OCI-LY1 (cell line): Measurements from ENCODE around the gene IFT27.

Experiments
- H2AFZ ChIP-seq: fragments of 200-600 bp; sonication (generic), shearing (Covaris generic); 2 replicates; pipeline ENCODE4 v1.6.0; 2014; ENCODE audit warnings: antibody characterized with exemption, mild to moderate bottlenecking, low read length
- H3F3A ChIP-seq: fragments of 200-600 bp; sonication (generic), shearing (Covaris generic); 2 replicates; pipeline ENCODE4 v1.6.0; 2014; ENCODE audit warnings: mild to moderate bottlenecking, antibody characterized with exemption, low read length, moderate library complexity; ENCODE audit not compliant: insufficient read depth
- H3K27ac ChIP-seq: fragments of 200-600 bp; sonication (generic); 2 replicates; pipeline ENCODE4 v1.5.1; 2014; ENCODE audit warnings: low read length, mixed run types, mild to moderate bottlenecking, low read depth; ENCODE audit not compliant: poor library complexity, severe bottlenecking
- H3K27me3 ChIP-seq: fragments of 200-600 bp; sonication (generic); 2 replicates; pipeline ENCODE4 v1.6.0; 2014; ENCODE audit warnings: antibody characterized with exemption, mild to moderate bottlenecking, low read length, moderate library complexity; ENCODE audit not compliant: insufficient read depth
- H3K36me3 ChIP-seq: fragments of 200-600 bp; sonication (generic); 2 replicates; pipeline ENCODE4 v1.6.1; 2014; ENCODE audit warnings: mild to moderate bottlenecking, antibody characterized with exemption, low read length, moderate library complexity, mixed read lengths; ENCODE audit not compliant: insufficient read depth
- H3K4me1 ChIP-seq: fragments of 200-600 bp; sonication (generic); 2 replicates; pipeline ENCODE4 v1.5.1; 2014; ENCODE audit warnings: mild to moderate bottlenecking, low read length, moderate library complexity; ENCODE audit not compliant: insufficient read depth, severe bottlenecking
- H3K4me2 ChIP-seq: fragments of 200-600 bp; sonication (generic), shearing (Covaris generic); 2 replicates; pipeline ENCODE4 v1.6.1; 2014; ENCODE audit warnings: low read length
- H3K4me3 ChIP-seq: fragments of 200-600 bp; sonication (generic); 2 replicates; pipeline ENCODE4 v1.5.1; 2014; ENCODE audit warnings: low read length, low read depth, mild to moderate bottlenecking, mixed read lengths; ENCODE audit not compliant: poor library complexity, severe bottlenecking
- H3K79me2 ChIP-seq: fragments of 200-600 bp; shearing (Covaris generic); 2 replicates; pipeline ENCODE4 v1.6.1; 2016; ENCODE audit warnings: mixed run types, low read length, mixed read lengths; ENCODE audit not compliant: insufficient read depth
- H3K9ac ChIP-seq: fragments of 200-600 bp; sonication (generic), shearing (Covaris generic); 2 replicates; pipeline ENCODE4 v1.6.1; 2014; ENCODE audit warnings: mild to moderate bottlenecking, low read length, mixed read lengths
- H3K9me2 ChIP-seq: fragments of 200-600 bp; sonication (generic), shearing (Covaris generic); 2 replicates; pipeline ENCODE4 v1.6.1; 2014; ENCODE audit warnings: low read depth, mild to moderate bottlenecking, low read length, mixed read lengths
- H3K9me3 ChIP-seq: fragments of 200-600 bp; shearing (Covaris generic); 2 replicates; pipeline ENCODE4 v1.6.1; 2014; ENCODE audit warnings: low read length, mixed read lengths
- H4K20me1 ChIP-seq: fragments of 200-600 bp; sonication (generic), shearing (Covaris generic); 2 replicates; pipeline ENCODE4 v1.6.0; 2016; ENCODE audit warnings: mild to moderate bottlenecking, low read length; ENCODE audit not compliant: insufficient read depth
- EZH2 ChIP-seq: fragments of 200-600 bp; sonication (generic), shearing (Covaris generic); IDR thresholded peaks from 2 replicates; pipeline ENCODE4 v1.8.0; 2017; ENCODE audit warnings: borderline replicate concordance, mixed run types, mild to moderate bottlenecking, antibody characterized with exemption, low read length, moderate library complexity, mixed read lengths
- TF ChIP-seq, protein P1 (sequence below): fragments of 200-600 bp; sonication (generic), shearing (Covaris generic); IDR thresholded peaks from 2 replicates; pipeline ENCODE4 v1.5.1; 2017; ENCODE audit warnings: mild to moderate bottlenecking, antibody characterized with exemption, low read length, moderate library complexity, mixed read lengths

IFT27 gene

DNA sequence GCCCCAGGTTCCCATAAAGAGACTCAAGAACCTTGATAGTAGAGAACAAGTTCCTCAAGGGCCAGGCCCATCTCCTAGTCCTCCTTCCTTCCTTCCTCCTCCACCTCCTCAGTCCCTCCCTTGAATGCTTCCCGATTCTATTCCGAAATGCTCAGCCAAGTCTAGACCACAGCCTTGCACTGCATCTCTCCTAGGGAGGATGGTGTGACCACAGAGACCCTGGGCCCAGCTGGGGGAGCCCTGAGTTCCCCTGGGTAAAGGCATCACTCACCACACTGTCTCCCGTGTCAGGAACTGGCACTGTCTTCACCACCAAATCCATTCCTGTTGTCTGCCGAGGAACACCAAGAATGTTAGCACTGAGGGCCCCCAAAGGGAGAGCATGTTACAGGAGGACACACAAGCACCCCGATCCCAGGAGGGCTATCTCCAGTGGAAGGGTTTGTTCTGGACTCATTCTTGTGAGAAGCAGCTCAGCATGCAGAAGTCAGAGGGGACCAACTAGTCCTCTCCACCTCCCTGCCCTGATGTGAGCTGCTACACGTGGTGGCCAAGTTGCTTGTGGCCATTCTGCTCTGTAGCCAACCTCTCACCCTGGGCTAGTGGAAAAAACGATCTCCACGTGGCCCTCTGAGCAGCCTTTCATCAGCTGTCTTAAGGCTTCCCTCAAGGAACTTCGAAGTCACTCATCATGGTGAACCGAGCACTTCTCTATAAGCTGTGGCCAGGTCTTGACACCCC lies 8.7 kb downstream of the IFT27 start:
- Histone ChIP-seq H3F3A (no peaks in the 10 kb centered on the region), H3K27me3 (no peaks in the 10 kb centered on the region), H3K9me2 (no peaks in the 10 kb centered on the region), H3K27ac (no peak overlapping the region), H3K79me2 (no peaks in the 10 kb centered on the region), H3K4me1 (no peaks in the 10 kb centered on the region), H3K36me3 (peaks cover 10% of the 10 kb centered on the region; the same call in 1 of the 2 replicates), H3K4me2 (no peak overlapping the region), H3K9me3 (no peaks in the 10 kb centered on the region), H2AFZ (no peak overlapping the region), H4K20me1 (no peaks in the 10 kb centered on the region), H3K4me3 (no peak overlapping the region), H3K9ac (no peak overlapping the region)
- no peak for TF ChIP-seq EZH2
- TF ChIP-seq, protein P1, sequence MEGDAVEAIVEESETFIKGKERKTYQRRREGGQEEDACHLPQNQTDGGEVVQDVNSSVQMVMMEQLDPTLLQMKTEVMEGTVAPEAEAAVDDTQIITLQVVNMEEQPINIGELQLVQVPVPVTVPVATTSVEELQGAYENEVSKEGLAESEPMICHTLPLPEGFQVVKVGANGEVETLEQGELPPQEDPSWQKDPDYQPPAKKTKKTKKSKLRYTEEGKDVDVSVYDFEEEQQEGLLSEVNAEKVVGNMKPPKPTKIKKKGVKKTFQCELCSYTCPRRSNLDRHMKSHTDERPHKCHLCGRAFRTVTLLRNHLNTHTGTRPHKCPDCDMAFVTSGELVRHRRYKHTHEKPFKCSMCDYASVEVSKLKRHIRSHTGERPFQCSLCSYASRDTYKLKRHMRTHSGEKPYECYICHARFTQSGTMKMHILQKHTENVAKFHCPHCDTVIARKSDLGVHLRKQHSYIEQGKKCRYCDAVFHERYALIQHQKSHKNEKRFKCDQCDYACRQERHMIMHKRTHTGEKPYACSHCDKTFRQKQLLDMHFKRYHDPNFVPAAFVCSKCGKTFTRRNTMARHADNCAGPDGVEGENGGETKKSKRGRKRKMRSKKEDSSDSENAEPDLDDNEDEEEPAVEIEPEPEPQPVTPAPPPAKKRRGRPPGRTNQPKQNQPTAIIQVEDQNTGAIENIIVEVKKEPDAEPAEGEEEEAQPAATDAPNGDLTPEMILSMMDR, result no peak

DNA sequence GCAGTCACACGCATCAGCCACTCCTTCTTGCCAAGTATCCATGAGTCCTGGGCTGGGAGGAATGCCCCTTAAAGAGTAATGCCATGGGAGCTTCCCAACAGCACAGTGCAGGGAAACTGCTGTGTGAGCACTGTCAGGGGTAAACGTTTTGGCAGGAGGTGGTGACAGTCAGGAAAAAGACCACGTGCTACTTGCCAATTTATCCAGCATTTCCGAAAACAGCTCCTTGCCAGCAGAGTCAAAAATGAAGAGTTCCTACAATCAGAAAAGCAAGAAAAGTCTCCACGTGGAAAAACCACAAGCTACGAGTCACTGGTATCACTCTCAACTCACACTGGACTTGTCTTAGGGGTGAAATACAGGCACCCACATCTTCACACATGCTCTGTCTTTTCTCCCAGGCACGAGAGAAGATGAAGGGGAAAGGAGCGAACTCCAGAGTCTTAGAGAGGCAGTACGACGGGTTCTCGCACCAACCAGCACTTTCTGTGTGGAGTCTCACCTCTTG lies 9.9 kb downstream of the IFT27 start:
- Histone ChIP-seq H3K27ac (no peak overlapping the region), H4K20me1 (no peaks in the 10 kb centered on the region), H3K9me2 (no peaks in the 10 kb centered on the region), H3K27me3 (no peaks in the 10 kb centered on the region), H3K36me3 (peaks cover 10% of the 10 kb centered on the region; the same call in 1 of the 2 replicates), H3K9me3 (no peaks in the 10 kb centered on the region), H3K4me3 (no peak overlapping the region), H3K79me2 (no peaks in the 10 kb centered on the region), H2AFZ (no peak overlapping the region), H3K4me1 (no peaks in the 10 kb centered on the region), H3F3A (no peaks in the 10 kb centered on the region), H3K4me2 (no peak overlapping the region), H3K9ac (no peak overlapping the region)
- no peak for TF ChIP-seq EZH2
- TF ChIP-seq, protein P1, result no peak

DNA sequence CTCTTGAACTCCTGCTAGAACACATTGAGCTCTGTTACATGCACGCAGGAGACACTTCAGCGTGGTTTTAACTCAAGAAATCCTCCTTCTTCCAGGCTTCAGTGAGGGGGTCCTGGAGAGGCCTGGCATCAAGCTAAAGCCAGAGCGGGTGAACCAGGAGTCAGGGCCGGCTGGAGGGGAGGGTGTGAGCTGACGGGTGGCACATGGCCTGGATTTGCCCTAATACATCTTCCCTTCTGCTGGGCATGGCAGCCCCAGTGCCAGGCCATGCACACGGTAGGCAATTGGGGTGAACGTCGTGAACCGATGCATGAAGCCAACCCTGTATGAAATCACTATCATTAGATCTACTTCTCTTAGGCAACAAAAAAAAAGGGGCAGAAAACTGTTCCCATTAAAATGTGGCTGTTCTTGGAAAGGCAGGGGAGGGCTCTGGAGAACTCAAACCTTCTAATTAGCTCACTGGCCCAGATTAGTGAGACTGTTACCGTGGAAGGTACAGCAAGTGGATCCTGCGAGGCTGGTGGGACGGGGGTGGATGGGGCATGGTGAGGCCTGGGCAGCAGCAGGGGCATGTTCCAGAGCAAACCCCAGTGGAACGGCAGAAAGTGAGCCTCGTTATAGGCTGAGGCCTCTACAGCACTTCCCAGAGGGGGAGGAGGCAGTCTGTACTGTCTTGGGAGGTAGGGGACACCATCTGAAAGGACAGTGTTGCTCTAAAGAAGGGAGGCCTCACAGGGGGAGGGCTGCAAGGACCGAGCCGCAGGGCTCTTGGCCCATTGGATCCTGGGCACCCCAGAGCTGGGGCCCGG lies 10.6 kb downstream of the IFT27 start:
- H3K4me3 ChIP-seq, result no peak overlapping the region
- H4K20me1 ChIP-seq, result no peaks in the 10 kb centered on the region
- H3K9ac ChIP-seq, result no peak overlapping the region
- no peaks in the 10 kb centered on the region for H3K9me2 ChIP-seq
- H3K4me1 ChIP-seq, result no peaks in the 10 kb centered on the region
- no peak for TF ChIP-seq EZH2
- TF ChIP-seq, protein P1, result no peak
- H3K27ac ChIP-seq, result no peak overlapping the region
- no peaks in the 10 kb centered on the region for H3K27me3 ChIP-seq
- no peaks in the 10 kb centered on the region for H3K9me3 ChIP-seq
- no peak overlapping the region for H2AFZ ChIP-seq
- no peaks in the 10 kb centered on the region for H3F3A ChIP-seq
- H3K4me2 ChIP-seq, result no peak overlapping the region
- no peaks in the 10 kb centered on the region for H3K79me2 ChIP-seq
- H3K36me3 ChIP-seq, result peaks cover 10% of the 10 kb centered on the region; the same call in 1 of the 2 replicates
